Measurements from ENCODE around the gene APCDD1L. TPM values are rescaled to one million over a fixed set of nuclear protein-coding genes. Genes with fewer than 3 reads are reported as not detected.

APCDD1L gene
- total RNA-seq, 2 experiments from 2014 or later = not detected

GRCh38 chr20:58458342-58459057, 56.7 kb downstream of the APCDD1L start:
- H3K36me3 Mint-ChIP-seq (ENCODE audit: low read depth) = peaks cover 13% of the 10 kb centered on the region
- intact Hi-C loops (cut with micrococcal nuclease) = no loop called here
- POLR2A ChIA-PET = no interaction called here
- TF ChIP-seq, protein P1, sequence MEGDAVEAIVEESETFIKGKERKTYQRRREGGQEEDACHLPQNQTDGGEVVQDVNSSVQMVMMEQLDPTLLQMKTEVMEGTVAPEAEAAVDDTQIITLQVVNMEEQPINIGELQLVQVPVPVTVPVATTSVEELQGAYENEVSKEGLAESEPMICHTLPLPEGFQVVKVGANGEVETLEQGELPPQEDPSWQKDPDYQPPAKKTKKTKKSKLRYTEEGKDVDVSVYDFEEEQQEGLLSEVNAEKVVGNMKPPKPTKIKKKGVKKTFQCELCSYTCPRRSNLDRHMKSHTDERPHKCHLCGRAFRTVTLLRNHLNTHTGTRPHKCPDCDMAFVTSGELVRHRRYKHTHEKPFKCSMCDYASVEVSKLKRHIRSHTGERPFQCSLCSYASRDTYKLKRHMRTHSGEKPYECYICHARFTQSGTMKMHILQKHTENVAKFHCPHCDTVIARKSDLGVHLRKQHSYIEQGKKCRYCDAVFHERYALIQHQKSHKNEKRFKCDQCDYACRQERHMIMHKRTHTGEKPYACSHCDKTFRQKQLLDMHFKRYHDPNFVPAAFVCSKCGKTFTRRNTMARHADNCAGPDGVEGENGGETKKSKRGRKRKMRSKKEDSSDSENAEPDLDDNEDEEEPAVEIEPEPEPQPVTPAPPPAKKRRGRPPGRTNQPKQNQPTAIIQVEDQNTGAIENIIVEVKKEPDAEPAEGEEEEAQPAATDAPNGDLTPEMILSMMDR (IDR thresholded peaks at IDR 0.05) = no peak
- H3K9me3 Mint-ChIP-seq = peaks cover 9% of the 10 kb centered on the region
- DNase-seq (peak; percentile 7), ATAC-seq (no peak)
- no peak overlapping the region for H3K27ac Mint-ChIP-seq
- peaks cover 9% of the 10 kb centered on the region for H3K4me1 Mint-ChIP-seq (ENCODE audit: low read depth)
- H3K4me3 Mint-ChIP-seq = no peak overlapping the region
- H3K27me3 Mint-ChIP-seq = no peaks in the 10 kb centered on the region
- CTCF ChIA-PET = interaction anchor here (1.3 kb wide), 2 partner anchors 16 to 23 kb away, joined by 3 to 4 read pairs; no protein-coding TSS in a partner anchor

- DNase-seq = no peak
- ChIA-PET POLR2A (interaction anchor here (1.0 kb wide), 1 partner anchor 55 kb away, joined by 3 read pairs; no protein-coding TSS in a partner anchor), CTCF (interaction anchor here (1.1 kb wide), 1 partner anchor 10 kb away, joined by 5 read pairs; no protein-coding TSS in a partner anchor)
- Mint-ChIP-seq H3K4me1 (ENCODE audit: low read depth) (peaks cover 9% of the 10 kb centered on the region), H3K27ac (no peak overlapping the region), H3K27me3 (no peaks in the 10 kb centered on the region), H3K9me3 (peaks cover 9% of the 10 kb centered on the region), H3K36me3 (ENCODE audit: low read depth) (peaks cover 13% of the 10 kb centered on the region), H3K4me3 (no peak overlapping the region)
- ATAC-seq = no peak
- intact Hi-C loops (cut with micrococcal nuclease) = no loop called here
- TF ChIP-seq, protein P1 (IDR thresholded peaks at IDR 0.05) = no peak
Measured at GRCh38 chr20:58457083-58457695, 58.0 kb downstream of the APCDD1L start.

GRCh38 chr20:58454460-58454859, 60.7 kb downstream of the APCDD1L start:
- intact Hi-C loops (cut with micrococcal nuclease) = no loop called here
- peaks cover 24% of the 10 kb centered on the region for H3K36me3 Mint-ChIP-seq (ENCODE audit: low read depth)
- ChIA-PET POLR2A (no interaction called here), CTCF (interaction anchor here (0.7 to 0.9 kb wide), 2 partner anchors 122 to 1065 kb away, joined by 3 read pairs; no protein-coding TSS in a partner anchor)
- H3K4me3 Mint-ChIP-seq = no peak overlapping the region
- DNase-seq = no peak
- H3K9me3 Mint-ChIP-seq = peaks cover 9% of the 10 kb centered on the region
- H3K27me3 Mint-ChIP-seq = no peaks in the 10 kb centered on the region
- no peak overlapping the region for H3K27ac Mint-ChIP-seq
- ATAC-seq = no peak
- TF ChIP-seq, protein P1 (IDR thresholded peaks at IDR 0.05) = no peak
- peaks cover 9% of the 10 kb centered on the region for H3K4me1 Mint-ChIP-seq (ENCODE audit: low read depth)

GRCh38 chr20:58453391-58453790, 61.8 kb downstream of the APCDD1L start:
- Mint-ChIP-seq H3K36me3 (ENCODE audit: low read depth) (peaks cover 23% of the 10 kb centered on the region), H3K9me3 (peaks cover 9% of the 10 kb centered on the region), H3K4me1 (ENCODE audit: low read depth) (peaks cover 2% of the 10 kb centered on the region), H3K4me3 (no peak overlapping the region), H3K27ac (no peak overlapping the region), H3K27me3 (no peaks in the 10 kb centered on the region)
- intact Hi-C loops (cut with micrococcal nuclease) = no loop called here
- TF ChIP-seq, protein P1 (IDR thresholded peaks at IDR 0.05) = no peak
- ChIA-PET CTCF (interaction anchor here (1.0 kb wide), 1 partner anchor 220 kb away, joined by 3 read pairs; no protein-coding TSS in a partner anchor), POLR2A (interaction anchor here (1.3 kb wide), 1 partner anchor 11 kb away, joined by 7 read pairs; no protein-coding TSS in a partner anchor)
- no peak for DNase-seq
- ATAC-seq = no peak

Measured in activated CD8-positive, alpha-beta T cell treated with anti-CD3 and anti-CD28 coated beads for 36 hours (primary cell).